Right ventricle myocardium superior (tissue), 1 donor: ENCODE results near the gene RTN4R. TPM values are rescaled to one million over a fixed set of nuclear protein-coding genes. Genes with fewer than 3 reads are reported as not detected.
"Not testable (repeated sequence)": the region's sequence is repeated elsewhere in the genome, so short reads cannot be mapped to it uniquely, and the experiment has no call there.

ENCODE experiments used
- ATAC-seq: fragments of 200-7000 bp; cut with Tn5 transposase; one replicate; pipeline ENCODE4 v1.9.1; 2020; ENCODE audit warnings: mild to moderate bottlenecking; ENCODE audit not compliant: poor library complexity
- DNase-seq: peaks from one replicate; pipeline ENCODE4 v3.0.0-alpha.2; 2020
- intact Hi-C: fragments of 100-400 bp; cut with DNase I; formaldehyde crosslinking; loops from one replicate; pipeline ENCODE4 v1.11.2; 2022
- total RNA-seq: library from RNA; stranded (reverse); fragmentation: NEBNext Ultra II Directional; extraction: Animal tissue kit (Norgen Biotek cat#: 25700); gene quantifications from one replicate; pipeline ENCODE4 v1.2.1, GENCODE V29; 2021
- donor health status: DM: no; HTN: yes; CAD: no; lungs with severe emphysema.

RTN4R gene
- total RNA-seq, 1 donor from 2014 or later = 0.75 TPM

GRCh38 chr22:20278726-20279490 lies 10.8 kb upstream of the RTN4R start:
- DNase-seq, intact Hi-C loops, ATAC-seq: not testable (repeated sequence)

DNA sequence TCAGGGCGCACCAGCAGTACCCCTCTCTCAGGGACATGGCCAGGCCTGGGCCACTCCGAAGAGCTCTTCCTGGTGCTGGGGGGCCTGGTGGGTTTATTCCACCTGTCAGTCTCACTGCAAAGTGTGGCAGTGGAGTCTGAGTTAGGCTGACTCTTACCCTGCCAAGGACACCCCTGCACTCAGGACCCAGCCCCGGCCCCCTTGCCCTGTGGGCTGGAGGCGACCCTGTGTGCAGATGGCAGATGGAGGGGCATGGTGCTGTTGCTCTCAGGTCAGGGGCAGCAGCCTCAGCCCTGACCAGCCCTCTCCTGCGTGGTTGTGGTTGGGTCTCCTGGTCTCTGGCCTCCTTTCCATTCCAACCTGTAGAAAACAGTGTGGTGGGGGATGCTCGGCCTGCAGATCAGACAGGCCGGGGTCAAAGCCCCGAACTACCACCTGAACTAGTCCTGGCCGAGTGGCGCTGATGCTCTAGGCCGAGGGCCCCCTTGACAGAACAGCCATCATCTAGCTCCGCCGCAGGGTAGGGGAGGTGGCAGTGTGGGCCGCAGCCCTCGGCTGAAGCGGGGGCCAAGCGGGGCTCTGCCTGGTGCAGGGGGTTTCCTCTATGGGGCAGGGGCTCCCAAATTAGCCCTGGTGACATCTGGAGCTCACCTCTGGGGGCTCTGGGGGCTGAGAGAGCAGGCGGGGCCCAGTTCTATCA lies 10.0 kb upstream of the RTN4R start:
- intact Hi-C loops, DNase-seq, ATAC-seq: not testable (repeated sequence)

GRCh38 chr22:20276468-20276867 lies 8.3 kb upstream of the RTN4R start:
- intact Hi-C loops = no loop called here
- no peak for DNase-seq
- no peak for ATAC-seq

DNA sequence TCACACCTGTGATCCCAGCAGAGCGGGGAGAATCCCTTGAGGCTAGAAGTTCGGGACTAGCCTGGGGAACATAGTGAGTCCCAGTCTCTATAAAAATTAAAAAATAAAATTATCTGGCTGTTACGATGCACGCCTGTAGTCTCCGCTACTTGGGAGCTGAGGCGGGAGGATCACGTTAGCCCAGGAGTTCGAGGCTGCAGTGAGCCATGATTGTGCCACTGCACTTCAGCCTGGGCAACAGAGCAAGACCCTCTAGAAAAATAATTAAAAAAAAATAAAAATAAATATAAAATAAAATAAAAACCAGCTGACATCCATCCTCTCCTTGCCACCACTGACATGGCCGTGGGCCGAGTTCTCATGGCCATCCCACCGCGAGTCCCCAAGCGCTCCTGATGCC lies 7.7 kb upstream of the RTN4R start:
- ATAC-seq (no peak), DNase-seq (no peak)
- intact Hi-C loops = no loop called here

DNA sequence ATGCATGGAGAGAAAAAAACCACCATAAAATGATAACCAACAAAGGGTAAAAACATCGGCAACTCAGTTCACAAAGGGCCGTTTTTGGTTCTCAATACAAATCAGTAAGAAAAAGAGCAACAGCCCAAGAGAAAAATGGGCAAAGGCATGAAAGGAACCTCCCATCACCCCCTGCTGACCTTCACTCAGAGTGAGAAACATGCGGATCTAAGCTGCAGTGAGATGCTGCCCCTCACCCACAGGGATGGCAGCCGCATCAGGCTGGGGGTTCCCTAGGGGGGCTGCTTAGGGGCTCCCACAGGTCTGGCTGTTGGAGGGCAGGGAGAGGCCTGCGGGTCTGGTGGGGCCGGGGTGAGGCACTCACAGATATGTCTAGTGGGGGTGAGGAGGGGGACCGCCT lies 7.2 kb upstream of the RTN4R start:
- intact Hi-C loops, ATAC-seq, DNase-seq: not testable (repeated sequence)

DNA sequence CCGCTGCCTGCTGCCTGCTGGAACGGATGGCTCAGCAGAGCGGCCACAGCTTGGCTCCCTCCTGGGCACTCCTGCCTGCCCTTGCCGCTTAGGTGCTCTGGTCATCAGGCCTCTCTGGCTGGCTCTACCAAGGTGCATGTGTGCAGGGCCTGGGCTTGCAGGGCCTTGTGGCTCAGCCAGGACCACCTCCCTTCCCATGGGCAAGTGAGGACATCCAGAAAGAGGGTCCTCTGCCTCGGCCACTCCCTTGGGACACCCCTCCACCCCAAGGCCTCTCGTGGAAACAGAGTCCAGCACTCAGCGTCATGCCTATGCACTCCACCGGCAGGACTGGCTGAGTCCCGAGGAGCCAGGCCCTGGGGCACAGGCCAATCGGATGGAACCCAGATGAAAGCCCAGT lies 6.3 kb upstream of the RTN4R start:
- DNase-seq, intact Hi-C loops: not testable (repeated sequence)

DNA sequence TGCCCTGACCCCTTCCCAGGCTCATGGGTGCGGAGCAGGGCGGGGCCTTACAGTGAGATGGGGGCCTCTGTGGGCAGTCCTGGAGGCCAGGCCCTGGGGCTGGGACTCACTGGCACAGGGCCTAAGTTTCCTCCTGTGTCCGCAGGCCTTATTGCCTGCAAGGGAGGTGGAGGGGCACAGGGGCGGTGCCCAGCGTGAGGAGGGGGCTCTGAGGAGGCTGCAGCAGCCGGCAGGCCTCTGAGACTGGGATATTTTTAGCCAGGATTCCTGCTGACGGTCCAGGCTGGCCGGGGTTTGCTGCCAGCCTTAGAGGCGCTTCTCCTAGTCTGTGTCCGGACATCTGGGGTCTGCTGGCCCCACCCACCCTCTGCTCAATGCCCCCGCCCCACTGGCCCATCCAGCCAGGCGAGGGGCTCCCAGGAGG lies 5.7 kb upstream of the RTN4R start:
- intact Hi-C loops = no loop called here
- no peak for ATAC-seq
- no peak for DNase-seq

More for the DNA sequence above, 6.3 kb upstream of the RTN4R start:
- ATAC-seq = not testable (repeated sequence)

DNA sequence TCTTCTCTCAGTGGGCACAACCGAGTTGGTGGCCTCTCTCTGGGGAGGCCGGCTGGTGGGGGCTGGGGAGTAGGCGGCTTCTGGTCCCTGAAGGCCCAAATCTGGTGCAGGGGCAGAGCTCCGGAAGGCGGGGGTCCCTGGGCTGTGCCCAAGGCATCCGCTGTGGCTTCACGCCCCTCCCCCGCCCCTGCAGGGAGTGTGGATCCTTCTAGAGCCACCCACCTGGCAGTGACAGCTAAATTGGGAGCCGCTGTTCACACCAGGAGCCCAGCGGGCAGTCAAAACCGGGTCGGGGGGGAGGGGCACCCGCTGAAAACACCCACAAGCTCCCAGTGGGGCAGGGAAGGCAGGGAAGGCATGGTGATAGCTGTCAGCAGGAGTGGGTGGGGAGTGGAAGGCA lies 4.6 kb upstream of the RTN4R start:
- intact Hi-C loops = no loop called here
- no peak for DNase-seq

GRCh38 chr22:20272174-20272573 lies 4.1 kb upstream of the RTN4R start:
- DNase-seq = no peak
- ATAC-seq = no peak
- intact Hi-C loops = no loop called here

More for the DNA sequence above, 4.6 kb upstream of the RTN4R start:
- ATAC-seq = no peak

- ATAC-seq = no peak
- intact Hi-C loops = no loop called here
- DNase-seq = no peak
Observed at GRCh38 chr22:20271114-20271994, 3.2 kb upstream of the RTN4R start.

DNA sequence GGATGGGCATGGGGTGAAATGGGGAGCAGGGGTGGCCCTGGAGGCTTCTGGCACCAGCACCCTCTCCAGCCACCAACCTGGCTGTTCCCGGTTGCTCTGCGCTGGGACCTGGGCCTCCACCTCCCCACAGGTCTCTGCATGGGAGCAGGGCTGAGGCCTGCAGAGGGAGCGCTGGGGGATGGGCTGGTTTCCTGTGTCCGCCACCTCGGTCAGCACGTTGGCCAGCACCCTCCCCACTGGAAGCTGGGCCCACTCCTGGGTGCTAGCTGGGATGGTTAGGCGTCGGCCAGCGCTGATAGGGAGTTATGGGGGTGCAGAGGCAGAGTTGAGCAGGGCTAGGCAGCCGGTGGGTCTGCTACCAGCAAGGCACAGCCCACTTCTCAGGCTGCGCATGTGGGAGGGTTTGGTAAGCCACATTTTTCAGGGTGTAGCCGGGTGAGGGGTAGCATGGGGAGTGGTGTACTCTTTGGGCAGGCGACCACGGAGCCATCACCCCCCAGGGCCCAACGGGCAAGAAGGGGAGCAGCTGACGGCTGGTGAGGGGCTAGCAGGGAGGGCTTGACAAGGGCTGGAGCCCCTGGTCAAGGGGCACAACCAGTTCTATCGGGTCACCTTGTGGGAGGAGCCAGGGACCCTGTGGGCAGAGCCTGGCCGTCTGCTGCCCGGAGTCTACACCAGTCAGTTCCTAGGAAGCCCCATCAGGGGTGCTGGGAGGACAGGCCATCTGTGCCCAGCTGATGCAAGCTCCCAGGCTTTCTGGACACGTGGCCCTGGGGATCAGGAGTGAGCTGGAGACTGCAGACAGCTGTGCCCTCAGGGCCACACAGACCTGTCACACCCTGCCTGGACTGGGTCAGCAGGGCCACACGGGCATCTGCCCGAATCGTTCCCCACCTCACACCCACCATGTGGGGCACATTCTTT lies 2.3 kb upstream of the RTN4R start:
- ATAC-seq, intact Hi-C loops, DNase-seq: not testable (repeated sequence)

DNA sequence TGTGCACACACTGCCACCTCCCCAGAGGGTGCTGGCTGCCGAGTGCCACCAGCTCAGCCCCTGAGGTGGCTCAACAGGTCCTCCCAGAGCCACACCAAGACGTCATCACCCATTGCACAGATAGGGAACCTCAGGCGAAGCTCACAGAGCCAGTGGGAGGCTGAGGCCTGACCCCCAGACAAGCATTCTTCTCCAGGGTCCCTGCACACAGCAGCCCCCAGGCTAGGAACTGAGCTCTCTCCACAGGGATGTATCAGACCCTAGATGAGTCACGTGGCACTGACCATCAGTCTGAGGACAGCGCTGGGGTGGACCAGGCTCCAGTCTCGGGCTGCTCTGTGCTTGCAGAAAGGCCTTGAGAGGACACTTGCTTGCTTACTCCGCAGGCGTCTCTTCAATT lies 1.6 kb upstream of the RTN4R start:
- ATAC-seq, DNase-seq: not testable (repeated sequence)
- intact Hi-C loops = loop anchor here (5.0 kb wide), 1 partner anchor 112 kb away; no protein-coding TSS in a partner anchor

GRCh38 chr22:20269201-20269600 lies 1.1 kb upstream of the RTN4R start:
- DNase-seq, ATAC-seq: not testable (repeated sequence)
- intact Hi-C loops = loop anchor here (5.0 kb wide), 1 partner anchor 112 kb away; no protein-coding TSS in a partner anchor

GRCh38 chr22:20267441-20268278 lies 458 bp downstream of the RTN4R start:
- DNase-seq = no peak
- intact Hi-C loops = loop anchor here (5.0 kb wide), 1 partner anchor 110 kb away; no protein-coding TSS in a partner anchor
- no peak for ATAC-seq

DNA sequence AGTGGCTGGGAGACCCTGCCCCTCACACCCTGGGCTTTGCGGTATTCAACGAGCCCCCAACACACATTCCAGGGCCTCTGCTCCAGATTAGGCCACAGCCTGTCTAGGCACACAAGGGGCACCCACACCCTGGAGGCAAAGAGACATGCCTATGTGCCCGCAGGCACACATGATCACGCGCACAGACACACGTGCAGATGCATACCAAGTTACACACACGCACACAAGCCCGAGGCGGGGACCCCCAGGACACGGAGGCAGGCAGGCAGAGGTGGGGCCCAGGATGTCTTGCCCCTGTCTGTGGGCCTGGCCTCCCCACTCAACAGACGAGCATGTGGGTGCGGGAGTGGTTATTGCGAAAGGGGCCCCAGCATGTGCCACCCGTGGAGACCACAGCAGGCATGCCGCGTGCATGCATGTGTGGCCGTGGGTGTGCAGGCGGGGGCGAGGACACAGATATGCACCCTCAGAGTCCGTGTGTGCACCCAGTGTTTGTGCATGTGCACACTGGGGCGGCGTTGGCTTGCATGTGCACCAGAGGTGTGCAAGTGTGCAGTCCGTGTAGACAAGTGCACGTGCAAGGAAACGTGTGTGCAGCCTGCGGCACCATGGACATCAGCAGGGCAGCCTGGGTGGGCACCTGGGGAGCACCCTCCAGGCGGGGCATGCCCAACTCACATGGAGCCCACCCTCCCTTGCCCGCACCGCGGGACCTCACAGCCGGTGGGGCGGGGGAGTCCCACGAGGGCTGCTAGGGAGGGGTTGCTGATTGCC lies 1.3 kb downstream of the RTN4R start:
- intact Hi-C loops = loop anchor here (5.0 kb wide), 1 partner anchor 110 kb away; no protein-coding TSS in a partner anchor
- not testable (repeated sequence) for DNase-seq, ATAC-seq
